ENCODE results near the gene PTPRN.
"Not testable (repeated sequence)": the region's sequence is repeated elsewhere in the genome, so short reads cannot be mapped to it uniquely, and the experiment has no call there.

Gene PTPRN
- total RNA-seq, result 0 to 0.04 (median 0) reads per million in 3 experiments

- DNase-seq, result no peak
Observed at GRCh38 chr2:219309278-219309677, at the start of gene PTPRN. PTPRN (minus strand) TSS chr2:219309401; CDS start chr2:219309332, 69 bp downstream.

GRCh38 chr2:219358170-219359075 is 49.2 kb upstream of the PTPRN start:
- DNase-seq, result no peak

- DNase-seq, result no peak
Observed at GRCh38 chr2:219356834-219357233, 47.6 kb upstream of the PTPRN start.

- no peak for DNase-seq
Observed at GRCh38 chr2:219354582-219354981, 45.4 kb upstream of the PTPRN start.

GRCh38 chr2:219353129-219353528 is 43.9 kb upstream of the PTPRN start:
- DNase-seq, result no peak

GRCh38 chr2:219352448-219353023 is 43.3 kb upstream of the PTPRN start:
- peak; percentile 42 for DNase-seq

GRCh38 chr2:219350710-219351221 is 41.6 kb upstream of the PTPRN start:
- DNase-seq, result no peak

- DNase-seq, result no peak
Observed at GRCh38 chr2:219350215-219350614, 41.0 kb upstream of the PTPRN start.

- DNase-seq, result no peak
Observed at GRCh38 chr2:219344751-219345430, 35.7 kb upstream of the PTPRN start.

GRCh38 chr2:219335373-219335786 is 26.2 kb upstream of the PTPRN start:
- DNase-seq, result no peak

- no peak for DNase-seq
Observed at GRCh38 chr2:219334076-219334475, 24.9 kb upstream of the PTPRN start.

- DNase-seq, result no peak
Observed at GRCh38 chr2:219332542-219332941, 23.3 kb upstream of the PTPRN start, which contains the start of gene RESP18. RESP18 (minus strand) TSS chr2:219332744.

- no peak for DNase-seq
Observed at GRCh38 chr2:219331560-219332213, 22.5 kb upstream of the PTPRN start.

GRCh38 chr2:219327719-219328118 is 18.5 kb upstream of the PTPRN start:
- DNase-seq, result no peak

- DNase-seq, result no peak
Observed at GRCh38 chr2:219325657-219326315, 16.6 kb upstream of the PTPRN start.

- DNase-seq, result no peak
Observed at GRCh38 chr2:219325136-219325535, 15.9 kb upstream of the PTPRN start.

- no peak for DNase-seq
Observed at GRCh38 chr2:219323434-219323833, 14.2 kb upstream of the PTPRN start.

GRCh38 chr2:219314804-219315468 is 5.7 kb upstream of the PTPRN start:
- DNase-seq, result no peak

- not testable (repeated sequence) for DNase-seq
Observed at GRCh38 chr2:219312683-219313263, 3.6 kb upstream of the PTPRN start.

- peak; percentile 48 for DNase-seq
Observed at GRCh38 chr2:219308142-219309101, 779 bp downstream of the PTPRN start.

Measured in central memory CD4-positive, alpha-beta T cell (primary cell).